ENCODE results near the gene TENM4.

The TENM4 gene

GRCh38 chr11:78730267-78730824, 710.5 kb downstream of the TENM4 start:
- DNase-seq, result no peak

GRCh38 chr11:78727816-78728215, 713.0 kb downstream of the TENM4 start:
- DNase-seq, result no peak

DNA sequence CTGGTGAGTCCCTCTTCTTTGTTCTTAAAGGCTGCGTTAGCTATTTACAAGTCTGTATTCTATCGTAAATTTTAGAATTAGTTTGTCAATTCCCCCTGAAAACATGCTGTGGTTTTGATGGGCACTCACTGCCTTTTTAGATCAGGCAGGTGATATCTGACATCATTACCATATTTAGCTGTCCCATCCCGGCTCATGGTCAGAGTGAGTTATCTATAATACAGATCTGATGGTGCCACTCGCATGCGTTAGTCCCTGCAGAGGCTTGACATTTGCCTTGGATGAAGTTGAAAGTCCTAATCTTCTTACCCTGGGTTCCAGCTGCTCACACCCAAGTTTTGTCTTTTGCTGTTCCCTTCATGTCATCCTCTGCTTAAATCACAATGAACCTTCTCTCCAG, 715.6 kb downstream of the TENM4 start:
- DNase-seq, result no peak

GRCh38 chr11:78722786-78723185, 718.0 kb downstream of the TENM4 start:
- no peak for DNase-seq

GRCh38 chr11:78720281-78720989, 720.4 kb downstream of the TENM4 start:
- no peak for DNase-seq

DNA sequence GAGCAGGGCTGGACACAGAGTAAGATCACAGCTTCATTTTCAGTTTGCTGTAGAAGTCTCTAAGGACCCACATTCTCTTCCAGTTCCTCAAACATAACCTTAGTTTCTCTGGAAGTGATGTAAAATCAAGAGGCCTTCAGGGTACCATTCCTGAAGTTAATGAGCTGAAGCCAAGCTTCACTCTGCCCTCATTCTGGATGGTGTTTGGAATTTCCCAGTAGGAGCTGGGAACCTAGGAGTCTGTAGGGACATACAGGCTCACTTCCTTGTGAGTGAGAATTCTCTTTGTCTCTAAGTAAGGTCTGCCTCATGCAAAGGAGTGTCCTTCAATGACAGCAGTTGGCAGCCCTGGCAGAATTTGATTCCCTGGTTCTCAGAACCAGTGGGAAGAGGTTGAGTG, 723.8 kb downstream of the TENM4 start:
- no peak for DNase-seq

- DNase-seq, result peak; percentile 26
Observed at GRCh38 chr11:78715639-78716311, 725.1 kb downstream of the TENM4 start.

DNA sequence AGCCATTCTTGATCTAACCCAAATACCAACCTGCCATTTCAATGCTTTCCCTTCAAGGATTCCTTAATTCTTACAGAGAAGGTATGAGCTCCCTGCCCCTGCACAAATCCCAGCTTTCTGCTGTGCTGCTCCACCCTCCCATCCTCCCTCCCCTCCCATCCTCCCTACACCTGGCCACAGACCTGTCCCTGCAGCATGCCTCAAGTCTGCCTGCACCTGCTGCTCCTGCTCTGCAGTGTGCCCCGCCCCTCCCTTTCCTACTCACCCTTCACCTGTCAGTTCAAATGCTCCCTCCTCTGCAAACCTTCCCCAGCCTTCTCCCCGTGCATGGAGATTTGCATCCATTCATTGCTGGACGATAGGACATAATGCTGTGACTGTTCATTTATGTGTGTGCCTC, 726.3 kb downstream of the TENM4 start:
- no peak for DNase-seq

DNA sequence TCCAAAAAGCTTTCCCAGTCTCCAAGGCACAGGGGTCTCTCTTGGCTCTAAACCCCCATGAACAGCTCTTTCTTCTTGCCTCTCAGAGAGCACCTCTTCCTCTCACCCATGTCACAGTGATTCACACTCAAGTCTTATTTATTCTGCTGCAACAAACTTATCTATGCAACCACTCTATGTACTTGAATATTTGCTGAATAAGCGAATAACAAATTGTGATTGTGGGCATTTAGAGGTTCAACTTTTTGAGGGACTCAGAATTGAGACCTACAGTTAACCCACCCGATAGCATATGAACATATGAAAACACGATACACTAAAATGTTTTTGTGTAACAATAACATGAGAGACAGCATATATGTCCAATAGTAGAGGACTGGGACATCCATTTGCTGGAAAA, 729.1 kb downstream of the TENM4 start:
- DNase-seq, result no peak

- no peak for DNase-seq
Observed at GRCh38 chr11:78710417-78710816, 730.4 kb downstream of the TENM4 start.

DNA sequence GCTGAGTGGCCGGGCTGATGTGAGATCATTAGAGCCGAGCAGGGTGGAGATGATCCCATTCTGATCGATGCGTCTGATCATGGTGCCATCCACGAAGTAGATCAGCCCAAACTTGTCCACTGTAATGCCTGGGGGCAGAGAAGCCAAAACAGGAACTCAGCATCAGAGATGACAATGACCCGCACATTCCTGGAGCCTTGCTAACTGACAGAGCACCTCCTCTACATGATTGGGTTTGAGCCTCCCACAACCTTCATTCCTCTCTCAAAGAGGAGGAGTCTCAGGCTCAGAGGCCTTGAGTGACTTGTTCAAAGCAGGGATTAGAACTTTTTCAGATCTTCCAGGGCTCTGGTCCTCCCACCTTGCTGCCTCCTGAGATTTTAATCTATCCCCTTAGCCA, 732.4 kb downstream of the TENM4 start:
- DNase-seq, result no peak

DNA sequence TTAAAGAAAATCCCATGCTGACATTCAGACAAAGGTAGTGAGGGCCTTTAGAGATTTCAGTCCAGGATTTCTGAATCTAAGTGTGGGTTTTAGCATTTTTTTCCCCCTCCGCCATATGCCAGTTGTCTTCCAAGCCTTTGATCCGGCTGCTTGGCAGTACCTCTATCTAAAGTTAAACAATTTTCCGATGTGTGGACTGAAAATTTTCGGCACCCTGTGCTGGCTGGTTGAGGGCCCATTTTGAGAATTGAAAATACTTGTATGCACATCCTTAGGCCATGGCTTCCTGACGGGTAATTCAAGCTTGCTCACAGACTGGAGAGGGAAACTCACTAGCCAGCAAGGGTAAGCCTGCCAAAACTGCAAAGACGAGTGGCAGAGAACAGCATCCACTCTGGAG, 734.3 kb downstream of the TENM4 start:
- no peak for DNase-seq

GRCh38 chr11:78704811-78705210, 736.0 kb downstream of the TENM4 start:
- DNase-seq, result no peak

DNA sequence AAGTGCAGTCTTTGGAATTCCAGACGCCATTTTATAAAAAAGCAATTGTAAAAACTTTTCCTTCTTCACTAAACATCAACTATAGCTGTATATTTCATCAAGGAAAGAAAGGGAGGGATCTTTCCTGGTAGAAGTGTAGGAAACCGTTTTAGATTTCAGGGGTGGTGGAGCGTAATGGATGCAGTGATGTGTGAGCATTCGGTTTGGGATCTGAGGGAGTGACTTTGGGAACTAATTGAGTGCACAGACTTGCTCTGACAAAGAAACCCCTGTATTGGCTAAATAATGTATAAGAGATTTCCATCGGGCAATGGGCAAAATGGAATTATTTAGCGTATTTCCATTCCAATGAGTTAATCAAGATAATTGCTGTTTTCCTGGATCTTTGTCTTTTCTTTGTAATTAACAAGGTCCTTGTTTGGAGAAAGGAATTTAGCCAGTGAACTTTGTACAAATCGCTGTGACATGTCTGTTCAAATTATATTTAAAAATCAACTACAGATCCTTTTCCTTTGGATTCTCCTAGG, 741.2 kb downstream of the TENM4 start:
- DNase-seq, result no peak

GRCh38 chr11:78698612-78699011, 742.2 kb downstream of the TENM4 start:
- DNase-seq, result no peak

GRCh38 chr11:78696177-78696576, 744.7 kb downstream of the TENM4 start:
- DNase-seq, result no peak

- DNase-seq, result no peak
Observed at GRCh38 chr11:78694152-78694551, 746.7 kb downstream of the TENM4 start.

DNA sequence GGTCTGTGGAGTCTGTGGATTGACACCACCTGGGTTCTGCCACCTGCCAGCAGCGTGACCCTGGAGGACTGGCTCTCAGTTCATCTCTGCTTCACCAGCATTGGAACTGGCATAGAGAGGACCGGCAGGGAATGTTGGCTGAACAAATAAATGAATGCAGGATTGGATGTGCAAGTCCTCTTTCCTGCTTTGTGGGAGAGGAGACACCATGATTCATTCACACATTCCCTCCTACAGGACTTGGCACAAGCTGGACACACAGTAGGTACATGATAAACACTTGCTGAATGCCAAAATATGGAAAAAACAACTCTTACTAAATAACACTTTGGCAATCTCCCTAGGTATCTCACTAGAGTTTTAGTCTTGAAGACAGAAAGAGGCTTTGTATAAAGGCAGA, 749.6 kb downstream of the TENM4 start:
- no peak for DNase-seq

DNA sequence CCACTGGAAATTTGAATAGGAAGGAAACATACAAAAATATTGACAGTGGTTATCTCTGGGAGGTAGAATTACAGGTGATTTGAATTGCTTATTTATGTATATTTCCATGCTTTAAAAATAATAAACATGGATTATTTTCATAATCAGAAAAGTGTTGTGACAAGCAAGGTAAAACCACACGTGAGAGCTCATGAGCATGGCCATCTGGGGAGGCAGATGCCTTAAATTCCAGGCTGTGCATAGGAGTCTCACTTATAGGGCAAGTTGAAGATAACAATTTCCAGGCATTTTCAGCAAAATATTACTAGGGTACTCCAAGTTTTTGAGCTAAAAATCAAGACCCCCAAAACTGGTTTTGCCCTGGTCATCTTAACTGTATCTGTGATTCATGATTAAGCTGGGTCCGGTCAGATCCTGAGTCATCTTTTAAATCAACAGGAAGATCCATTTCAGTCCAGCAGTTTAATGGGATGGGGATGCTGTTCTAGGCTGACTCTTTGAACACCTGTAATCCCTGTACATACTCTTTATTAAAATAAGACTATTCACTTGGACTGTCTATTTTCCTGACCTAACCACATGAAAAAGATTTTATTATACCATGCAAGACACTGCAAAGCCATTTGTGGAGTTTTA, 750.4 kb downstream of the TENM4 start:
- DNase-seq, result no peak

DNA sequence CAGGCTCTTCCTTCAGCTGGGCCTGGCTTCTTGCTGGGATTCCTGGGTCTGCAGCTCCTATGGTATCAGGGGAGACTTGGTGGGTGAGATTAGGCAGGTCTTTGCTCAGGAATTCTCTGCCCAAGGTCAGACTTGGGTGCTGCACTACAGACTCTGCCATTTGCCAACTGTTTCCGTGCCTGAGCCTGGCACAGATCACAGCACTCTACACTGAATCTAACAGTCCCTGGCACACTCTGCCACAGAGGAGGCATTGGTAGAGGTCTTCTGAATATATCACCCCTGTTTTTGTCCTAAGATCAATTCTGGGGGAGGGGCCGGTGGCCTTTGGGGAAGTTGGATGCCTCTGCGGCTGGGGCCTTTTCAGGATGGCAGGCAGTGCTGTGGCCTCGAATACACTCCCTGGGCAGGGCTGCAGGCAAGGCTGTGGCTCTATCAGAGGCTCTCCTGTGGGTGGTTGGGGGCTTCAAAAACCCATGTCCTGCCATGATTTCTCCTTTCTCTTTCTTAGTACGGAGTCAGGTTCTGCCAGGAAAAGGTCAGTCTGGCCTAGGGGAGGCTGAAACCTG, 751.2 kb downstream of the TENM4 start:
- no peak for DNase-seq

DNA sequence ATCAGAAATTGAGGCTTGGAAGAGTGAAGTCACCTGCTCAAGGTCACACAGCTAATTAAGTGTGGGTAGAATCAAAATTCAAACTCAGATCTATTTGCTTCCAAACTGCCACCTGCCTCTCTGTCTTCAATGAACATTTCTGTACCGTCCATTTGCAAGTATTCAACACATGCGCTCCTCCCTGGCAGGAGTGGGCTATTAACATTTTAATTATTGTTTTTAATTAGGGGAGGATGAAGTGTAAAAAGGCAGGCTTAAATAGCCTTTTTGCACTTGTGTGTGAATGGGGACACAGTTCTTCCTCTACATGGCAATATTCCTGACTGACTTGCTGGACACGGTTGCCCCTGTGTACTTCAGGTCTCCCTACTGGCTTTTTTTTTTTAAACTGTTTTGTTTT, 751.7 kb downstream of the TENM4 start:
- no peak for DNase-seq

DNA sequence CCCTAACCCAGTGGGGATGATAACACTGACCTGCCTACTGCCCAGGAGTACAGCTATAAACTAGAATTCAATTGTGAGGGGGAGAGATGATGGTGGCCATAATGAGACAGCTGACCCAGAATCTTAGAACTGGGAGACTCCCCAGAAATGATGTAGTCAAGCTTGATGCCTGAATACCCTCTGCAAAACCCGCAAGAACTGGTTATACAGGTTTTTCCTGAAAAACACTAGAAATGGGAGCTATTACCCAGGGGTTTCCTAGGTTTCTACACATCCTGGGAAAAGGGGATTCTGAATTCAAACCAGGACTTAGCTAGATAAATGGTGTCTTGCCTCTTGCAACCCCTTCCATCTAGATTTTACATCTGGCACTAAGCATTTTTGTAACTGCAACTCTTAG, 752.4 kb downstream of the TENM4 start:
- DNase-seq, result no peak

- DNase-seq, result no peak
Observed at GRCh38 chr11:78685156-78685555, 755.7 kb downstream of the TENM4 start.

Measured in right kidney (tissue), 1 donor.